AG09319 (cell line): Measurements from ENCODE around the gene TRRAP.

Source experiments
- DNase-seq: peaks from one replicate; pipeline ENCODE4 v3.0.0-alpha.2; 2010; ENCODE audit warnings: low read depth; ENCODE audit errors: extremely low read depth
- TF ChIP-seq, protein P1 (sequence below): IDR thresholded peaks from 2 replicates; pipeline ENCODE4 v1.5.1; 2011; ENCODE audit warnings: low read depth, mild to moderate bottlenecking, inconsistent platforms, low read length, moderate library complexity

TRRAP gene

GRCh38 chr7:98976396-98977185 is 98.3 kb downstream of the TRRAP start:
- TF ChIP-seq, protein P1, sequence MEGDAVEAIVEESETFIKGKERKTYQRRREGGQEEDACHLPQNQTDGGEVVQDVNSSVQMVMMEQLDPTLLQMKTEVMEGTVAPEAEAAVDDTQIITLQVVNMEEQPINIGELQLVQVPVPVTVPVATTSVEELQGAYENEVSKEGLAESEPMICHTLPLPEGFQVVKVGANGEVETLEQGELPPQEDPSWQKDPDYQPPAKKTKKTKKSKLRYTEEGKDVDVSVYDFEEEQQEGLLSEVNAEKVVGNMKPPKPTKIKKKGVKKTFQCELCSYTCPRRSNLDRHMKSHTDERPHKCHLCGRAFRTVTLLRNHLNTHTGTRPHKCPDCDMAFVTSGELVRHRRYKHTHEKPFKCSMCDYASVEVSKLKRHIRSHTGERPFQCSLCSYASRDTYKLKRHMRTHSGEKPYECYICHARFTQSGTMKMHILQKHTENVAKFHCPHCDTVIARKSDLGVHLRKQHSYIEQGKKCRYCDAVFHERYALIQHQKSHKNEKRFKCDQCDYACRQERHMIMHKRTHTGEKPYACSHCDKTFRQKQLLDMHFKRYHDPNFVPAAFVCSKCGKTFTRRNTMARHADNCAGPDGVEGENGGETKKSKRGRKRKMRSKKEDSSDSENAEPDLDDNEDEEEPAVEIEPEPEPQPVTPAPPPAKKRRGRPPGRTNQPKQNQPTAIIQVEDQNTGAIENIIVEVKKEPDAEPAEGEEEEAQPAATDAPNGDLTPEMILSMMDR = no peak

GRCh38 chr7:98978672-98979071 is 100.3 kb downstream of the TRRAP start:
- no peak for DNase-seq
- TF ChIP-seq, protein P1 = no peak

More at GRCh38 chr7:98976396-98977185, 98.3 kb downstream of the TRRAP start:
- DNase-seq = no peak

- TF ChIP-seq, protein P1 = no peak
- no peak for DNase-seq
These were observed 103.4 kb downstream of the TRRAP start for GRCh38 chr7:98981701-98982100.

DNA sequence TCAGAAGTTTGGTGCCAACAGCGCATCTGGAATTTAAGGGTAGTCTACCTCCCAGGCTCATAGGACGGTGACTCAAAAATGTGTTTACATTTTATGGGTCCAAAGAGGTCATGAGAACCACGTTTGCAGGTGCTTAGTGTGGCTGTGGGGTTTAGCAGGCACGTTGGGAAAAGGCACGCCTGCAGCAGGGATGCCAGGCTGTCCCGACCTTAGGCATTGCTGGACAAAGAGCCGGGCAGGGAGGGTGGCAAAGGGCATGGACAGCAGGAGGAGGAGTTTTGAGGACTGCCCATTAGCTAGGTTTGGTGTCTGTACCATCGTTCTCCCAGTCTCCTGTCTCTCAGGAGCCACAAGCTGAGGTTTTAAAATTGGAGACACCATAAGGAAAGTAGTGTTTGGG is 104.4 kb downstream of the TRRAP start:
- DNase-seq = no peak
- TF ChIP-seq, protein P1 = no peak

GRCh38 chr7:98984126-98984525 is 105.8 kb downstream of the TRRAP start:
- TF ChIP-seq, protein P1 = no peak
- DNase-seq = no peak

DNA sequence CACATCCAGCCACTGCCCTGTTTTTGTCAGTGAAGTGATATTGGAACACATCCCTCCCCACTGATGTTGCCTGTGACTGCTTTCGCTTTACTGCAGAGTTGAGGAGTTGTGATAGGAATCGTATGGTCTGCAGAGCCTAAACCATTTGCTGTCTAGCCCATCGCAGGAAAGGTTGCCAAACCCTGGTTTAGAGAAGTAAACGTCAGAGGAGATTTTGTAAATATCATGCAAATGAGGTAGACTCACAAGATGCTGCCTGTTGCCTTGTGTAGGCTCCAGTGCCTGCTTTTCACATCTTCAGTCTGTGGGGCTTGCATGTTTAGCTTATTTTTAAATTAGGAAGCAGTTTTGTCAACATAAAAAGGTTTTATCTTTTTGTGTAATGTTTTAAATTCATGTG is 107.1 kb downstream of the TRRAP start:
- TF ChIP-seq, protein P1 = no peak

DNA sequence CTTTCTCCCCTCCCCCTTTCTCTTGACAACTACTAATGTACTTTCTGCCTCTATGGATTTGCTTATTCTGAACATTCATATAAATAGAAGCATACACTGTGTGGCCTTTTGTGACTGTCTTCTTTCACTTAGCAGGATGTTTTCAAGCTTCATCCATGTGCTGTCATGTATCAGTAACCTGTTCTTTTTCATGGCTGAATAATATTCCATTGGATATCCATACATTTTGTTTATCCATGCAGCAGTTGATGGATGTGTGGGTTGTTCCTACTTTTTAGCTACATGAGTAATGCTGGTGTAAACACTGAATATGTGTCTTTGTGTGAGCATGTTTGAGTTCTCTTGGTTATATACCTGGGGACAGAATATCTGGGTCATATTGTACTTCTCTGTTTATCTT is 107.6 kb downstream of the TRRAP start:
- no peak for DNase-seq
- TF ChIP-seq, protein P1 = no peak

More for the DNA sequence above, 107.1 kb downstream of the TRRAP start:
- no peak for DNase-seq
